ENCODE results near the gene LRRC4B. TPM values are rescaled to one million over a fixed set of nuclear protein-coding genes. Genes with fewer than 3 reads are reported as not detected.
"Not testable (repeated sequence)": the region's sequence is repeated elsewhere in the genome, so short reads cannot be mapped to it uniquely, and the experiment has no call there.

The LRRC4B gene
- total RNA-seq, 6 experiments from 2014 or later, result 0.22 to 1.2 (median 0.52) TPM

DNA sequence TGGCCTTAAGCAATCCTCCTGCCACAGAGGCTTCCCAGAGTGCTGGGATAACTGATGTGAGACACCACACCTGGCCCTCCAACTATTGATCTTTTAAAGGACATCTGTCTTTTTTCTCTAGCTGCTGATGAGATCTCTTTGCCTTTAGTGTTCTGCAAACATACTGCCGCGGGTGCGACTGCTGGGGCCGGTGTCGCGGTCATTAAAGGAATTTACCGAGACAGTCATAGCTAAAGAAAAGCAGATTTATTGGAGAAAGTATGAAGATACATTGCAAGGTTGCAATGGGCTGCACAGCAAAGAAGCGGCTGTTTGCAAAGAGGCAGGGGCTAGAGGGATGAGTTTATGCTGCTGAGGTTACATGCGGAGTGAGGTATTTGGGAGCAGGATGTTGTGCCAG is 31.2 kb upstream of the LRRC4B start:
- TF ChIP-seq POLR2A (IDR thresholded peaks at IDR 0.05), result no peak
- TF ChIP-seq, protein P1, sequence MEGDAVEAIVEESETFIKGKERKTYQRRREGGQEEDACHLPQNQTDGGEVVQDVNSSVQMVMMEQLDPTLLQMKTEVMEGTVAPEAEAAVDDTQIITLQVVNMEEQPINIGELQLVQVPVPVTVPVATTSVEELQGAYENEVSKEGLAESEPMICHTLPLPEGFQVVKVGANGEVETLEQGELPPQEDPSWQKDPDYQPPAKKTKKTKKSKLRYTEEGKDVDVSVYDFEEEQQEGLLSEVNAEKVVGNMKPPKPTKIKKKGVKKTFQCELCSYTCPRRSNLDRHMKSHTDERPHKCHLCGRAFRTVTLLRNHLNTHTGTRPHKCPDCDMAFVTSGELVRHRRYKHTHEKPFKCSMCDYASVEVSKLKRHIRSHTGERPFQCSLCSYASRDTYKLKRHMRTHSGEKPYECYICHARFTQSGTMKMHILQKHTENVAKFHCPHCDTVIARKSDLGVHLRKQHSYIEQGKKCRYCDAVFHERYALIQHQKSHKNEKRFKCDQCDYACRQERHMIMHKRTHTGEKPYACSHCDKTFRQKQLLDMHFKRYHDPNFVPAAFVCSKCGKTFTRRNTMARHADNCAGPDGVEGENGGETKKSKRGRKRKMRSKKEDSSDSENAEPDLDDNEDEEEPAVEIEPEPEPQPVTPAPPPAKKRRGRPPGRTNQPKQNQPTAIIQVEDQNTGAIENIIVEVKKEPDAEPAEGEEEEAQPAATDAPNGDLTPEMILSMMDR (IDR thresholded peaks at IDR 0.05), result no peak
- no peak overlapping the region for H3K27ac ChIP-seq
- no peak overlapping the region for H3K4me3 ChIP-seq
- intact Hi-C loops (cut with DNase I), result no loop called here
- no peaks in the 10 kb centered on the region for H3K9me3 ChIP-seq
- no peaks in the 10 kb centered on the region for H3K27me3 ChIP-seq
- DNase-seq, result no peak
- no peaks in the 10 kb centered on the region for H3K36me3 ChIP-seq
- 54% methylated on average over 9 of the region's 9 CpGs for WGBS (ENCODE audit: insufficient coverage, low coverage, low lambda C conversion rate, missing lambda C conversion rate)
- no peak for ATAC-seq
- H3K4me1 ChIP-seq, result no peaks in the 10 kb centered on the region

DNA sequence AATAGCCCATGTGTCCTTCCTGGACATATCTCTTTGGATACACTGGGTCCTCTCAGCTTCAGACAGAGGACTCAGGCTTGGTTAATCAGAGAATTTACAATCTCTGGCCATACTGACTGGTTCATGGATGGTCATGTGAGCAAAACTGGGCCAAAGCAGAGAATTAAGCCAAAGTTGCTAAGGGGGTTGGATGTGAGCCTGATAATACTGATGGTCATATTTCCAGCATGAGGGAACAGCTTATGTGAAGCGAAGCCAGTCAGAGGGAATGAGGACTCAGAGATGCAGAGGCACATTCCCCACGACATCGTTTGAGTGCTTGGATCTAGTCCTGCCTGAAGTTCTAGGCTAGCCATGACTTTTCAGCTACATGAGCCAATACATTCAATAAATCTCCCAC is 22.0 kb upstream of the LRRC4B start:
- Histone ChIP-seq H3K4me3 (no peak overlapping the region), H3K36me3 (no peaks in the 10 kb centered on the region), H3K9me3 (no peaks in the 10 kb centered on the region), H3K27me3 (no peaks in the 10 kb centered on the region), H3K27ac (no peak overlapping the region), H3K4me1 (no peaks in the 10 kb centered on the region)
- no peak for DNase-seq
- TF ChIP-seq, protein P1 (IDR thresholded peaks at IDR 0.05), result no peak
- TF ChIP-seq POLR2A (IDR thresholded peaks at IDR 0.05), result no peak
- intact Hi-C loops (cut with DNase I), result no loop called here
- WGBS (ENCODE audit: insufficient coverage, low coverage, low lambda C conversion rate, missing lambda C conversion rate), result 67% methylated on average over 3 of the region's 3 CpGs
- ATAC-seq, result no peak

DNA sequence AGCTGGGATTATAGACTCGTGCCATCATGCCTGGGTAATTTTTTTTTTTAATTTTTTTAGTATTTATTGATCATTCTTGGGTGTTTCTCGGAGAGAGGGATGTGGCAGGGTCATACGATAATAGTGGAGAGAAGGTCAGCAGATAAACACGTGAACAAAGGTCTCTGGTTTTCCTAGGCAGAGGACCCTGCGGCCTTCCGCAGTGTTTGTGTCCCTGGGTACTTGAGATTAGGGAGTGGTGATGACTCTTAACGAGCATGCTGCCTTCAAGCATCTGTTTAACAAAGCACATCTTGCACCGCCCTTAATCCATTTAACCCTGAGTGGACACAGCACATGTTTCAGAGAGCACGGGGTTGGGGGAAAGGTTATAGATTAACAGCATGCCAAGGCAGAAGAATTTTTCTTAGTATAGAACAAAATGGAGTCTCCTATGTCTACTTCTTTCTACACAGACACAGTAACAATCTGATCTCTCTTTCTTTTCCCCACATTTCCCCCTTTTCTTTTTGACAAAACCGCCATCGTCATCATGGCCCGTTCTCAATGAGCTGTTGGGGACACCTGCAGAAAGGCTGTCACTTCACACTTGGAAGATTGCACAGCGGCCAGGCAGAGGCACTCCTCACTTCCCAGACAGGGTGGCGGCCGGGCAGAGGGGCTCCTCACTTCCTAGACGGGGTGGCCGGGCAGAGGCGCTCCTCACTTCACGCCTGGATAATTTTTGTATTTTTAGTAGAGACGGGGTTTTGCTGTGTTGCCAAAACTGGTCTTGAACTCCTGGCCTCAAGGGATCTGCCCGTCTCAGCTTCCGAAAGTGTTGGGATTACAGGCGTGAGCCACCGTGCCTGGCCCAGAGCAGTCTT is 13.8 kb upstream of the LRRC4B start:
- ATAC-seq; intact Hi-C loops (cut with DNase I); H3K27ac ChIP-seq; DNase-seq; H3K9me3 ChIP-seq; H3K36me3 ChIP-seq; H3K27me3 ChIP-seq; H3K4me1 ChIP-seq; H3K4me3 ChIP-seq: not testable (repeated sequence)
- WGBS (ENCODE audit: insufficient coverage, low coverage, low lambda C conversion rate, missing lambda C conversion rate), result 40% methylated on average over 12 of the region's 24 CpGs

DNA sequence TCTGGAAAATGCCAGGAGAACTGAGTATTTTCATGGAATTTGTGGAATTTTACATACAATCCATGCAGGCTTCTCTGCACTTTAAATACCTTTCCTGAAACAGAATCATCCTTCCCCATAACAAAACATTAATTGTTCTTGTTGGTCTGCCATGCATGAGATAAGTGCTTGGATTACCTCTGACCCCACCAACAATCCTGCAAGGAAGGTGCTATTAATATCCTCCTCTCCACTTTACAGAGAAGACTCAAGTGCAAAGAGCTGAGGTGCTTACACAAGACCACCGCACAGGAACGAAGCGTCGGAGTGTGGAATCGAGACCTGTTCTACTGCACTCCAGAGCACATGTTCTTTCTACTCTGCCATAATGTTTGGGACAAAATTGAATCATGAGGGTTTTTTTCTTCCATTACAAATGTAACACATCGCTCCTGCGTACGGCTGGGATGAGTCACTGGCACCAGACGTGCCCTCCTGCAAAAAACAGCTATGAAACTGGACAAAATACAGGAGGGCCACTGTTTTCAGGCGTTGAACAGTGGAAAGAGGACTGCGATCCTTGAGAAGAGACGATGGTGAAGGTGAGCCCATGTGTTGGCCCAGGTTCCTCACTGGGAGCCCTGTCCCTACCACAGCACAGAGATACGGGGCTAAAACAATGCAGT is 12.9 kb upstream of the LRRC4B start:
- TF ChIP-seq POLR2A (IDR thresholded peaks at IDR 0.05), result no peak
- TF ChIP-seq, protein P1 (IDR thresholded peaks at IDR 0.05), result no peak
- WGBS (ENCODE audit: insufficient coverage, low coverage, low lambda C conversion rate, missing lambda C conversion rate), result 66% methylated on average over 10 of the region's 13 CpGs
- intact Hi-C loops (cut with DNase I), result no loop called here
- Histone ChIP-seq H3K27ac (no peak overlapping the region), H3K9me3 (no peaks in the 10 kb centered on the region), H3K27me3 (no peaks in the 10 kb centered on the region), H3K4me1 (no peaks in the 10 kb centered on the region), H3K36me3 (no peaks in the 10 kb centered on the region), H3K4me3 (no peak overlapping the region)
- DNase-seq (no peak), ATAC-seq (no peak)

DNA sequence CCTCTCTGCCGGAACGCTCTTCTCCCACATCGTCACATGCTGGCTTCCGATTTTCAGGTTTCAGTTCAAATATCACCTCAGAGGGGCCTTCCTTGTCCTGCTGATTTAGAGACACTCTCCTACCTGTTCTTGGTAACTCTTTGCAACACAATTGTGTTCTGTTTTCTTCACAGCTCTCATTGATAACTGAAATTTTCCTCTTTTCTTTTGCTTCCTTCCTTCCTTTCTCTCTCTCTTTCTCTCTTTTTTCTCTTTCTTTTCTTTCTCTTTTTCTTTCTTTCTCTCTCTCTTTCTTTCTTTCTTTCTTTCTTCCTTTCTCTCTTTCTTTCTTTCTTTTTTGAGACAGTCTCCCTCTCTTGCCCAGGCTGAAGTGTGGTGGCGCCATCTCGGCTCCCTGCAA is 12.0 kb upstream of the LRRC4B start:
- Histone ChIP-seq H3K4me1 (no peaks in the 10 kb centered on the region), H3K4me3 (no peak overlapping the region), H3K27ac (no peak overlapping the region), H3K27me3 (no peaks in the 10 kb centered on the region), H3K9me3 (no peaks in the 10 kb centered on the region), H3K36me3 (no peaks in the 10 kb centered on the region)
- WGBS (ENCODE audit: insufficient coverage, low coverage, low lambda C conversion rate, missing lambda C conversion rate), result 71% methylated on average over 6 of the region's 6 CpGs
- DNase-seq (no peak), ATAC-seq (no peak)
- intact Hi-C loops (cut with DNase I), result no loop called here
- TF ChIP-seq, protein P1 (IDR thresholded peaks at IDR 0.05), result no peak
- no peak for TF ChIP-seq POLR2A (IDR thresholded peaks at IDR 0.05)

DNA sequence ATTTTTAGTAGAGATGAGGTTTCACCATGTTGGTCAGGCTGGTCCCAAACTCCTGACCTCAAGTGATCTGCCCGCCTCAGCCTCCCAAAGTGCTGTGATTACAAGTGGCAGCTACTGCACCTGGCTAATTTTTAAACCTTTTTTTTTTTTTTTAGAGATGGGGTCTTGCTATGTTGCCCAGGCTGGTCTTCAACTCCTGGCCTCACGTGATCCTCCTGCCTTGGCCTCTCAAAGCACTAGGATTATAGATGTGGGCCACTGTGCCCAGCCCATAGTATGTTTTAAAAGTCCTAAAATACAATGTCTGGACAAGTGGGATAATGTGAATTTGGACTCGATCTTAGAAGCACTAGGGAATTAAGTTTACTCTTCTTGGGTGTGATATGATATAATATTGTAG is 8.5 kb upstream of the LRRC4B start:
- DNase-seq; H3K9me3 ChIP-seq; H3K4me1 ChIP-seq; H3K4me3 ChIP-seq; H3K36me3 ChIP-seq; intact Hi-C loops (cut with DNase I); H3K27ac ChIP-seq; H3K27me3 ChIP-seq; ATAC-seq: not testable (repeated sequence)
- 83% methylated on average over 3 of the region's 3 CpGs for WGBS (ENCODE audit: insufficient coverage, low coverage, low lambda C conversion rate, missing lambda C conversion rate)
